SH-SY5Y (cell line): ENCODE results near the gene SHISA3.

Experiments used
- GATA2 ChIP-seq: IDR thresholded peaks from 2 replicates; pipeline ENCODE4 v1.6.1; 2011; ENCODE audit warnings: mild to moderate bottlenecking, low read depth, low read length
- GATA3 ChIP-seq: IDR thresholded peaks from 2 replicates; pipeline ENCODE4 v1.6.1; 2011; ENCODE audit warnings: low read depth, mild to moderate bottlenecking, low read length, moderate library complexity

SHISA3 gene

DNA sequence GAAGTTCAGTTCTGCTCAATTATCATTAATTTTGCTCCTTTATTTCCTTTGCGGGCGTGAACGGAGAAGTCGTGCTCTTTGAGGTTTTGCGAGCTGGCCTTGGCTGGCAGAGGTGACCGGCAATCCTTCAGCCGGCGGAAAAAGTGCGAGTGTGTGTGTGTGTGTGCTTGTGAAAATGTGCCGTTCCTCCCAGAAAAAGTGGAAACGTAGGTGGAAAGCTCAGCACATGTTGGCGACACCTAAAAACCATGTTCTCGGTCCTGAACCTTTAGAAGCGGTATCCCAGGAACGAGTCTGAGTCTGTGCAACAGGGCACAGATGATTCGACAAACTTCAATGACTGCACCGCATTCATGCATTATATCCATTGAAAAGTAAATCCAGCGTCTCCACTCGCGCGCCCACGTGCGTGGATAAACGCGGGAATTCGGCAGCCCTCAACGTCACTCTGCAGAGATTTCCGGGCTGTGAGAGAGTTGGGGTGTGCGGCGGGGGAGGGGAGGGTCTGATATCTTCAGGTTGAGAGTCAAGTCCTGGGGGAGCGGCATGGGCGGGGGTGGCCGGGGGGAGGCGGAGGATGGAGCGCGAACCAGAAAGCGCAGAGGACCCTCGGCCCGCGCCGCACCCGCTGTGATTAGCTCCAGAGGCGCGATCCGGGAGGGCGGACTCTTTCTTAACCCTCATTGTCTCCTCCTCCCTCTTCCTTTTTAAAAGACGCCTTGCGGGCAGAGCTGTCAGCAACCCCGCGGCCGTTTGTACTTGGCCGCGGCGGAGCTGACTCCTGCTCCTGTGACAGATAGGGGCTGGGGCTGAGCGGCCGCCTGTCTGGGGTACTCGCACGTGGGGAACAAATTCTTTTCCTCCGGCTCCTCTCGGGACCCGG lies at the start of gene SHISA3:
SHISA3 (plus strand) TSS at position 737 of the 883 bp plus-strand sequence. CDS start 569 bp downstream, outside the sequence.
- TF ChIP-seq GATA2 (no peak), GATA3 (no peak)

- TF ChIP-seq GATA3 (no peak), GATA2 (no peak)
Observed at GRCh38 chr4:42348247-42348646, 49.0 kb upstream of the SHISA3 start.

DNA sequence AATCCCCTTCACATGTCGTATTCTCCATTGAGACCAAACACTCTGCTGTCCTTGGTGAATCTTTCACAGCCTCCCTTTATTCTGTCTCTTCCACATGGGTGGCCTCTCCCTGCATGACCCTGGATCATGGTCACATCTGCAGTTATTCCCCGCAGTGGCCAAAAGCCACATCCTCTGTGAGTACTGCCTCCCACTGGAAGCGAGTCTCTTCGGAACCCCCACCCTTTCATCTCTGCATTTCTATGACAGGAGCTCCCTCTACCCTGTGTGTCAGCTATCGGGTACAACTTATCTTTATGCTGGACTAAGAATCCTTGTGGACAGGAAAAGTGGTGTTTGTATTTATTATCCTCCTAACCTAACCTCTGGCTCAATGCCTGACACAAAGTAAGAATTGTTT lies 48.6 kb upstream of the SHISA3 start:
- TF ChIP-seq GATA3 (no peak), GATA2 (no peak)

- TF ChIP-seq GATA3: no peak
- TF ChIP-seq GATA2: no peak
Observed at GRCh38 chr4:42350611-42351182, 46.6 kb upstream of the SHISA3 start.

DNA sequence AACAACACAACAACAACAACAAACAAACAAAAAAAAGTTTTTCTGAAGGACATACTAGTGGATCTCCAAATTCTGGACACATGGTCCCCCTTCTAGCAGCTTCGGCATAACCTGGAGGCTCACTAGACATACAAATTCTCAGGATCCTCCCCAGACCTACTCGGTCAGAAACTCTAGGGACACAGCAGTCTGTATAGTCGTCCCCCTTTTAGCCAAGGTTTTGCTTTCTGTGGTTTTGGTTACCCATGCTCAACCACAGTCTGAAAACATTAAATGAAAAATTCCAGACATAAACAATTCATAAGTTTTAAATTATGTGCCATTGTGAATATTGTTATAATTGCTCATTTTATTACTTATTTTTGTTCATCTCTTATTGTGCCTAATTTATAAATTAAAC lies 45.2 kb upstream of the SHISA3 start:
- TF ChIP-seq GATA2 (no peak), GATA3 (no peak)

GRCh38 chr4:42357325-42357724 lies 40.0 kb upstream of the SHISA3 start:
- TF ChIP-seq GATA2 (no peak), GATA3 (no peak)

- TF ChIP-seq GATA2: no peak
- no peak for TF ChIP-seq GATA3
Observed at GRCh38 chr4:42359711-42360110, 37.6 kb upstream of the SHISA3 start.

GRCh38 chr4:42360256-42360669 lies 37.0 kb upstream of the SHISA3 start:
- TF ChIP-seq GATA2 (no peak), GATA3 (no peak)

GRCh38 chr4:42361456-42361855 lies 35.8 kb upstream of the SHISA3 start:
- TF ChIP-seq GATA3 (no peak), GATA2 (no peak)

DNA sequence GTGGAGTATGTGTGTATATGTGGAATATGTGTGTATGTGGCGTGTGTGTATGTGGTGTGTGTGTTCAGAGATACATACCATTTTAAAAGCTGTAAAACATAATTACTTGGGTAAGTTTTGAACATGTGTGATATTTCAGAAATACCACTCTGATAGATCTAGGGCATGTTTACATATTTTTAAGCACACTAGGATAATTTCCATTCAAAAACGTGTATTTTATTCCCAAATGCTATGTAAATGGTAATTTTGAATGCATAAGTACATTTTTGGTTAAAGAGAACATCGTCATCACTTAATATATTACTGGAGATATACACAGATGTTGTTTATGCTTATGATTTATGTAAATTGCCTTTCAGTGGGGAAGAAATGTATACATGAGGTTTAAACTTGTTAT lies 34.7 kb upstream of the SHISA3 start:
- TF ChIP-seq GATA3: no peak
- no peak for TF ChIP-seq GATA2

GRCh38 chr4:42363614-42364013 lies 33.7 kb upstream of the SHISA3 start:
- TF ChIP-seq GATA2 (no peak), GATA3 (no peak)

- no peak for TF ChIP-seq GATA3
- TF ChIP-seq GATA2: no peak
Observed at GRCh38 chr4:42364266-42365053, 32.8 kb upstream of the SHISA3 start.

DNA sequence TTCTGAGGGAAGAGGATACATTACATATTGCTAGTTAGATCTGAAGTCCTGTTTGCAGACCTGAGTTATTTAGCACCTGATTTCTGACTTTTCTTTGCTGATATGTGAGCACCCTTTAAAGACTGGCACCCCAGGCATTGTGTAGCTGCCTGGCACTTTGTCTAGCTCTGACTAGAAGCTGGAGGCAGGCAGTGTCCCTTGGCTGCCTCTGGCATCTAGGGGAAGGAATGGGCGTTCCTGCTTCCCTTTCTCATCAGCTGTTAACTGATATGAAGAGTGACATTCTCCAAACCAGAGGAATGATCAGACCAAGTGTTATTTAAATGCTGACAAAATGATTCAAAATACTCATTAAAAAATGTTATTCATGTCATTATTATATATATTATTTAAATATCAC lies 30.3 kb upstream of the SHISA3 start:
- TF ChIP-seq GATA3 (no peak), GATA2 (no peak)

GRCh38 chr4:42369489-42369888 lies 27.8 kb upstream of the SHISA3 start:
- TF ChIP-seq GATA2 (no peak), GATA3 (no peak)
